NCI-H187 (cell line): ENCODE data around the gene RBM7.

Experiments used
- DNase-seq, 2 experiments: peaks; one replicate each; lab custom pipeline; 2025; lab: John Stamatoyannopoulos, UW

RBM7 gene

DNA sequence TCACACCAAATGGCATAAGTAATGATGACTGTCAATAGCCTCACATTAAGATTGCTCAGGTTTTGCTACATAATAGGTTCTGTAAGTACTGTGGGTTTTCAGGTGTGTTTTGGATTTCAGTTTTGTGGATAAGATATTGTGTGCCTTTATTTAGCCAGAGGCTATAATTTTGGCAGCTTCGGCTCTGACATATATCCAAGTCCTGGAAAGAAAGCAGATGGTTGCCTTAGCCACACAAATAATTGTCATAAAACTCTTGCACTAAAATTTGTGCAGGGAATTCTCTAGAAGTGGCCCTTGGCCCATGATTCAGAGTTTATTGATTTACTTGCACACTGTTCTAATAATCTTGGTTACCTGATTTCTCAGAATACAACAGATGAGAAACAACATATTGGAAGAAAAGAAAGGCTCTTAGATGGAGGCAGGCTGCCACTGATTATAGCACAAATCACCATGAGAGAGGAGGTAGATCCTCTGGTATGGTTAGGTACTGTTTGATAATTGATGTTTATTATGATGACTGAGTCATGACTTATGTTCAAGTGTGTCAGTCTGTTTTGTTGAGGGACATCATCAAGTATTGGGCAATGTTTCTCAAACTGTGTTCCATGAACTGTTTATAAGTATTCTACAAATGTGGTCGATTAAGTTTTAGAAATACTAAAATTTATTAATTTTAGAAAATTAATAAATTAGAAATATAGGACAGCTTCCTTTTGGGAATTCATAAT lies 48.5 kb downstream of the RBM7 start:
- DNase-seq, result no peak

DNA sequence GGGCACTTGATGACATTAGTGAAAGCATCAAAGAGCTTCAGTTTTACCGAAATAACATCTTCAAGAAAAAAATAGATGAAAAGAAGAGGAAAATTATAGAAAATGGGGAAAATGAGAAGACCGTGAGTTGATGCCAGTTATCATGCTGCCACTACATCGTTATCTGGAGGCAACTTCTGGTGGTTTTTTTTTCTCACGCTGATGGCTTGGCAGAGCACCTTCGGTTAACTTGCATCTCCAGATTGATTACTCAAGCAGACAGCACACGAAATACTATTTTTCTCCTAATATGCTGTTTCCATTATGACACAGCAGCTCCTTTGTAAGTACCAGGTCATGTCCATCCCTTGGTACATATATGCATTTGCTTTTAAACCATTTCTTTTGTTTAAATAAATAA lies 49.4 kb downstream of the RBM7 start:
- DNase-seq, result no peak

- DNase-seq, result no peak
Measured at GRCh38 chr11:114452399-114452798, 51.9 kb downstream of the RBM7 start.
